ENCODE measurements around the gene CHMP4B.

DNA sequence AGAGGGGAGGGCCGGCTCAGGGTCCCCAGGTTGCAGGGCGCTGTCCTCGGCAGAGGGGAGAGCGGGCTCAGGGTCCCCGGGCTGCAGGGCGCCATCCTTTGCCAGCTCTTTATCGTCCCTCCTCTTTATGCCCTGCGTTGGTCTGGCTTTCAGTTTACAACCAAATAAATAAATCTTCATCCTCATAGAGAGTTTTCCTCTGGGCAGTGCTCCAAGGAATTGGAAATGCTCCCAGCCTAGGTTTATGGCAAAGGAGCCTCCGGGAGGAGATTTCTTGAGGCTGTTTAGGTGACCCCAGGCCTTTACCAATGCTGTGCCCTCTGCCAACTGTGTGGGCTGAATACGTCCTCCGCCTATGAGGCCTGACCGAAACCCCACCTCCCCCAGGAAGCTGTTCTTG lies 60.2 kb downstream of the CHMP4B start:
- TF ChIP-seq TOX (CRISPR knock-in tag; IDR thresholded peaks at IDR 0.05; ENCODE audit: borderline replicate concordance) (no peak), ZFP3 (CRISPR knock-in tag; IDR thresholded peaks at IDR 0.05) (no peak), RARB (CRISPR knock-in tag; IDR thresholded peaks at IDR 0.05) (no peak), PPARA (CRISPR knock-in tag; IDR thresholded peaks at IDR 0.05; ENCODE audit: borderline replicate concordance) (no peak), TCF4 (CRISPR knock-in tag; IDR thresholded peaks at IDR 0.05; ENCODE audit: borderline replicate concordance) (no peak), ESRRG (CRISPR knock-in tag; IDR thresholded peaks at IDR 0.05) (no peak), ZNF8 (CRISPR knock-in tag; IDR thresholded peaks at IDR 0.05) (no peak), ZNF565 (CRISPR knock-in tag; conservative IDR thresholded peaks at IDR 0.05; ENCODE audit: low read depth) (no peak), SNAI2 (CRISPR knock-in tag; IDR thresholded peaks at IDR 0.05) (no peak)
- TF ChIP-seq, protein P1, sequence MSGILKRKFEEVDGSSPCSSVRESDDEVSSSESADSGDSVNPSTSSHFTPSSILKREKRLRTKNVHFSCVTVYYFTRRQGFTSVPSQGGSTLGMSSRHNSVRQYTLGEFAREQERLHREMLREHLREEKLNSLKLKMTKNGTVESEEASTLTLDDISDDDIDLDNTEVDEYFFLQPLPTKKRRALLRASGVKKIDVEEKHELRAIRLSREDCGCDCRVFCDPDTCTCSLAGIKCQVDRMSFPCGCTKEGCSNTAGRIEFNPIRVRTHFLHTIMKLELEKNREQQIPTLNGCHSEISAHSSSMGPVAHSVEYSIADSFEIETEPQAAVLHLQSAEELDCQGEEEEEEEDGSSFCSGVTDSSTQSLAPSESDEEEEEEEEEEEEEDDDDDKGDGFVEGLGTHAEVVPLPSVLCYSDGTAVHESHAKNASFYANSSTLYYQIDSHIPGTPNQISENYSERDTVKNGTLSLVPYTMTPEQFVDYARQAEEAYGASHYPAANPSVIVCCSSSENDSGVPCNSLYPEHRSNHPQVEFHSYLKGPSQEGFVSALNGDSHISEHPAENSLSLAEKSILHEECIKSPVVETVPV (CRISPR knock-in tag; IDR thresholded peaks at IDR 0.05) = no peak
- TF ChIP-seq, protein P2, sequence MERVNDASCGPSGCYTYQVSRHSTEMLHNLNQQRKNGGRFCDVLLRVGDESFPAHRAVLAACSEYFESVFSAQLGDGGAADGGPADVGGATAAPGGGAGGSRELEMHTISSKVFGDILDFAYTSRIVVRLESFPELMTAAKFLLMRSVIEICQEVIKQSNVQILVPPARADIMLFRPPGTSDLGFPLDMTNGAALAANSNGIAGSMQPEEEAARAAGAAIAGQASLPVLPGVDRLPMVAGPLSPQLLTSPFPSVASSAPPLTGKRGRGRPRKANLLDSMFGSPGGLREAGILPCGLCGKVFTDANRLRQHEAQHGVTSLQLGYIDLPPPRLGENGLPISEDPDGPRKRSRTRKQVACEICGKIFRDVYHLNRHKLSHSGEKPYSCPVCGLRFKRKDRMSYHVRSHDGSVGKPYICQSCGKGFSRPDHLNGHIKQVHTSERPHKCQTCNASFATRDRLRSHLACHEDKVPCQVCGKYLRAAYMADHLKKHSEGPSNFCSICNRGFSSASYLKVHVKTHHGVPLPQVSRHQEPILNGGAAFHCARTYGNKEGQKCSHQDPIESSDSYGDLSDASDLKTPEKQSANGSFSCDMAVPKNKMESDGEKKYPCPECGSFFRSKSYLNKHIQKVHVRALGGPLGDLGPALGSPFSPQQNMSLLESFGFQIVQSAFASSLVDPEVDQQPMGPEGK (CRISPR knock-in tag; IDR thresholded peaks at IDR 0.05; ENCODE audit: borderline replicate concordance) = no peak
